Ramos (cell line): ENCODE results near the gene GBX2.

Experiments
- in situ Hi-C: fragments of 300-500 bp; cut with MboI; formaldehyde crosslinking; loops from one replicate; pipeline ENCODE4 v1.14.3; 2022; ENCODE audit warnings: low sequenced_read_pairs; ENCODE audit not compliant: unreplicated experiment

Gene GBX2

GRCh38 chr2:236169741-236170589 is 1.8 kb upstream of the GBX2 start:
- in situ Hi-C loops: no loop called here

- in situ Hi-C loops: no loop called here
Observed at GRCh38 chr2:236169151-236169721, 1.1 kb upstream of the GBX2 start.

- in situ Hi-C loops: no loop called here
Observed at GRCh38 chr2:236167297-236168109, 683 bp downstream of the GBX2 start.

GRCh38 chr2:236166796-236167296 is 1.3 kb downstream of the GBX2 start:
- in situ Hi-C loops: no loop called here

GRCh38 chr2:236165842-236166795 is 2.1 kb downstream of the GBX2 start:
- in situ Hi-C loops: no loop called here

GRCh38 chr2:236164925-236165841 is 3.0 kb downstream of the GBX2 start:
- in situ Hi-C loops: no loop called here

- in situ Hi-C loops: no loop called here
Observed at GRCh38 chr2:236164201-236164924, 3.8 kb downstream of the GBX2 start.

- in situ Hi-C loops: no loop called here
Observed at GRCh38 chr2:236163471-236164200, 4.5 kb downstream of the GBX2 start.

- in situ Hi-C loops: no loop called here
Observed at GRCh38 chr2:236162882-236163470, 5.2 kb downstream of the GBX2 start.

GRCh38 chr2:236162031-236162845 is 5.9 kb downstream of the GBX2 start:
- in situ Hi-C loops: no loop called here

- in situ Hi-C loops: no loop called here
Observed at GRCh38 chr2:236161531-236161930, 6.7 kb downstream of the GBX2 start.

- in situ Hi-C loops: no loop called here
Observed at GRCh38 chr2:236161082-236161462, 7.1 kb downstream of the GBX2 start.

- in situ Hi-C loops: no loop called here
Observed at GRCh38 chr2:236160366-236161081, 7.7 kb downstream of the GBX2 start.

- in situ Hi-C loops: no loop called here
Observed at GRCh38 chr2:236159778-236160170, 8.4 kb downstream of the GBX2 start.

GRCh38 chr2:236158969-236159777 is 9.0 kb downstream of the GBX2 start:
- in situ Hi-C loops: no loop called here
